Measurements from ENCODE around the gene STRBP. TPM values are rescaled to one million over a fixed set of nuclear protein-coding genes. Genes with fewer than 3 reads are reported as not detected.

Gene STRBP
- total RNA-seq, 1 donor from 2014 or later = 21.6 TPM

Other genes with a start within 250 kb of the STRBP start
- gene GPR21, start 234.9 kb downstream of the STRBP start, total RNA-seq = 0.49 TPM
- gene CRB2, start 87.6 kb upstream of the STRBP start, total RNA-seq = 0.08 TPM